Stimulated activated naive CD8-positive, alpha-beta T cell treated with anti-CD3 and anti-CD28 coated beads, Interleukin-15, amount 100 ng/mL, for 72 hours (primary cell): Measurements from ENCODE around the gene ESCO1.
"Not testable (repeated sequence)": the region's sequence is repeated elsewhere in the genome, so short reads cannot be mapped to it uniquely, and the experiment has no call there.

Experiments used
- ATAC-seq: fragments of 150-1000 bp; cut with Tn5 transposase; 2 replicates; pipeline ENCODE4 v1.10.0; 2021; ENCODE audit warnings: mild to moderate bottlenecking, moderate library complexity
- DNase-seq, 2 donors: peaks; one replicate each; pipeline ENCODE4 v3.0.0; 2021 to 2022
- H3K27ac Mint-ChIP-seq, 2 donors: one replicate each; pipeline ENCODE4 v1.8.0; 2022; ENCODE audit warnings: mild to moderate bottlenecking in 2 of 2, mixed read lengths in 2 of 2, moderate library complexity in 2 of 2
- H3K27me3 Mint-ChIP-seq: one replicate; pipeline ENCODE4 v1.8.0; 2022; ENCODE audit warnings: mixed read lengths
- H3K4me1 Mint-ChIP-seq: one replicate; pipeline ENCODE4 v1.8.0; 2022; ENCODE audit warnings: mild to moderate bottlenecking, mixed read lengths
- H3K4me3 Mint-ChIP-seq, 2 donors: one replicate each; pipeline ENCODE4 v1.8.0; 2022; ENCODE audit warnings: mild to moderate bottlenecking in 2 of 2, mixed read lengths in 2 of 2, moderate library complexity in 1 of 2
- H3K9me3 Mint-ChIP-seq, 2 donors: one replicate each; pipeline ENCODE4 v1.8.0; 2022; ENCODE audit warnings: mixed read lengths in 2 of 2

The ESCO1 gene

GRCh38 chr18:21600526-21601410 is at the start of gene ESCO1:
TSS of gene ESCO1 (minus strand) at chr18:21600704. CDS start at chr18:21574843, 25,861 bp downstream.
- ATAC-seq (peak; percentile 93), DNase-seq (peak; percentile 97 to 98)
- Mint-ChIP-seq H3K9me3 (no peaks in the 10 kb centered on the region), H3K27ac (peak within 1 kb of the TSS; percentile 92 to 94), H3K4me1 (peaks cover 54% of the 10 kb centered on the region), H3K4me3 (peak within 1 kb of the TSS; percentile 87 to 100), H3K27me3 (no peaks in the 10 kb centered on the region)

- H3K27me3 Mint-ChIP-seq, DNase-seq, ATAC-seq, H3K9me3 Mint-ChIP-seq, H3K27ac Mint-ChIP-seq, H3K4me3 Mint-ChIP-seq: not testable (repeated sequence)
- peaks cover 11% of the 10 kb centered on the region for H3K4me1 Mint-ChIP-seq
Observed at GRCh38 chr18:21640375-21640774, 39.9 kb upstream of the ESCO1 start.

- Mint-ChIP-seq H3K4me1 (peaks cover 11% of the 10 kb centered on the region), H3K27ac (no peak overlapping the region), H3K4me3 (no peak overlapping the region), H3K27me3 (no peaks in the 10 kb centered on the region), H3K9me3 (no peaks in the 10 kb centered on the region)
- DNase-seq: no peak
- ATAC-seq: no peak
Observed at GRCh38 chr18:21638822-21639221, 38.3 kb upstream of the ESCO1 start.

GRCh38 chr18:21636769-21637168 is 36.3 kb upstream of the ESCO1 start:
- no peak for DNase-seq
- ATAC-seq: no peak
- Mint-ChIP-seq H3K4me3 (no peak overlapping the region), H3K27ac (no peak overlapping the region), H3K9me3 (no peaks in the 10 kb centered on the region), H3K27me3 (no peaks in the 10 kb centered on the region), H3K4me1 (peaks cover 11% of the 10 kb centered on the region)

- H3K27ac Mint-ChIP-seq: no peak overlapping the region
- peaks cover 11% of the 10 kb centered on the region for H3K4me1 Mint-ChIP-seq
- ATAC-seq: no peak
- H3K4me3 Mint-ChIP-seq: no peak overlapping the region
- H3K27me3 Mint-ChIP-seq: no peaks in the 10 kb centered on the region
- DNase-seq: no peak
- no peaks in the 10 kb centered on the region for H3K9me3 Mint-ChIP-seq
Observed at GRCh38 chr18:21634588-21635199, 34.2 kb upstream of the ESCO1 start.

- no peak overlapping the region for H3K4me3 Mint-ChIP-seq
- peaks cover 15% of the 10 kb centered on the region for H3K4me1 Mint-ChIP-seq
- no peak for DNase-seq
- H3K27me3 Mint-ChIP-seq: no peaks in the 10 kb centered on the region
- no peak for ATAC-seq
- no peak overlapping the region for H3K27ac Mint-ChIP-seq
- no peaks in the 10 kb centered on the region for H3K9me3 Mint-ChIP-seq
Observed at GRCh38 chr18:21632393-21632792, 31.9 kb upstream of the ESCO1 start.

- no peak overlapping the region for H3K4me3 Mint-ChIP-seq
- H3K27me3 Mint-ChIP-seq: no peaks in the 10 kb centered on the region
- no peak for DNase-seq
- peaks cover 20% of the 10 kb centered on the region for H3K4me1 Mint-ChIP-seq
- no peak for ATAC-seq
- peak overlapping the region; percentile 42 to 72 for H3K27ac Mint-ChIP-seq
- no peaks in the 10 kb centered on the region for H3K9me3 Mint-ChIP-seq
Observed at GRCh38 chr18:21629089-21629832, 28.8 kb upstream of the ESCO1 start.

GRCh38 chr18:21621640-21622039 is 21.1 kb upstream of the ESCO1 start:
- ATAC-seq, DNase-seq, H3K4me3 Mint-ChIP-seq, H3K27me3 Mint-ChIP-seq, H3K9me3 Mint-ChIP-seq: not testable (repeated sequence)
- Mint-ChIP-seq H3K27ac (peak overlapping the region in 1 of 2 donors; percentile 90), H3K4me1 (peaks cover 21% of the 10 kb centered on the region)

GRCh38 chr18:21612125-21613039 is 11.9 kb upstream of the ESCO1 start, which contains the start of gene SNRPD1:
TSS of gene SNRPD1 (plus strand) at chr18:21612314. CDS start at chr18:21612430, 116 bp downstream.
- peaks cover 38% of the 10 kb centered on the region for H3K4me1 Mint-ChIP-seq
- peak within 1 kb of the TSS; percentile 98 to 99 for H3K27ac Mint-ChIP-seq
- no peaks in the 10 kb centered on the region for H3K27me3 Mint-ChIP-seq
- H3K4me3 Mint-ChIP-seq: peak within 1 kb of the TSS; percentile 89 to 97
- ATAC-seq: peak; percentile 99
- no peaks in the 10 kb centered on the region for H3K9me3 Mint-ChIP-seq
- DNase-seq: peak; percentile 92 to 93

- DNase-seq, H3K27me3 Mint-ChIP-seq, H3K9me3 Mint-ChIP-seq: not testable (repeated sequence)
- Mint-ChIP-seq H3K4me1 (peaks cover 30% of the 10 kb centered on the region), H3K4me3 (peak overlapping the region; percentile 89 to 97), H3K27ac (peak overlapping the region; percentile 98 to 99)
- ATAC-seq: peak; percentile 6
Observed at GRCh38 chr18:21611401-21612124, 11.1 kb upstream of the ESCO1 start.

GRCh38 chr18:21605213-21605612 is 4.7 kb upstream of the ESCO1 start:
- no peak overlapping the region for H3K27ac Mint-ChIP-seq
- DNase-seq: no peak
- H3K27me3 Mint-ChIP-seq: no peaks in the 10 kb centered on the region
- H3K9me3 Mint-ChIP-seq: no peaks in the 10 kb centered on the region
- peaks cover 31% of the 10 kb centered on the region for H3K4me1 Mint-ChIP-seq
- ATAC-seq: no peak
- no peak overlapping the region for H3K4me3 Mint-ChIP-seq

GRCh38 chr18:21604671-21605070 is 4.2 kb upstream of the ESCO1 start:
- DNase-seq (no peak), ATAC-seq (no peak)
- Mint-ChIP-seq H3K27ac (no peak overlapping the region), H3K4me3 (peak overlapping the region; percentile 19 to 37), H3K4me1 (peaks cover 31% of the 10 kb centered on the region), H3K27me3 (no peaks in the 10 kb centered on the region), H3K9me3 (no peaks in the 10 kb centered on the region)

- no peak for DNase-seq
- peak overlapping the region in 1 of 2 donors; percentile 22 for H3K4me3 Mint-ChIP-seq
- no peaks in the 10 kb centered on the region for H3K9me3 Mint-ChIP-seq
- H3K27ac Mint-ChIP-seq: peak overlapping the region in 1 of 2 donors; percentile 72
- ATAC-seq: no peak
- H3K4me1 Mint-ChIP-seq: peaks cover 48% of the 10 kb centered on the region
- H3K27me3 Mint-ChIP-seq: no peaks in the 10 kb centered on the region
Observed at GRCh38 chr18:21602299-21602587, 1.7 kb upstream of the ESCO1 start.
